H1 (cell line): ENCODE data around the gene CFAP53. TPM values are rescaled to one million over a fixed set of nuclear protein-coding genes. Genes with fewer than 3 reads are reported as not detected.

ENCODE experiments used
- EZH2 ChIP-seq: fragments of 200-600 bp; sonication (generic); IDR thresholded peaks from 2 replicates; pipeline ENCODE4 v1.7.1; 2012; ENCODE audit warnings: low read depth, mild to moderate bottlenecking, moderate library complexity, low read length, inconsistent platforms; ENCODE audit not compliant: severe bottlenecking
- FOSL1 ChIP-seq: IDR thresholded peaks from 2 replicates; pipeline ENCODE4 v1.6.1; 2011; ENCODE audit warnings: mild to moderate bottlenecking, low read depth, low read length, moderate library complexity; ENCODE audit not compliant: insufficient read depth
- GABPA ChIP-seq: IDR thresholded peaks from 2 replicates; pipeline ENCODE4 v1.6.1; 2011; ENCODE audit warnings: mild to moderate bottlenecking, low read length, moderate library complexity, borderline replicate concordance; ENCODE audit not compliant: insufficient read depth
- JUND ChIP-seq: IDR thresholded peaks from 2 replicates; pipeline ENCODE4 v1.6.1; 2011; ENCODE audit warnings: mild to moderate bottlenecking, improper control_type of control experiment, low read length
- KDM4A ChIP-seq: IDR thresholded peaks from one replicate; pipeline ENCODE4 v1.7.1; 2012; ENCODE audit warnings: low read depth, mild to moderate bottlenecking, moderate library complexity, low read length, inconsistent platforms; ENCODE audit not compliant: severe bottlenecking
- MAFK ChIP-seq: IDR thresholded peaks from 2 replicates; pipeline ENCODE4 v1.6.1; 2012; ENCODE audit warnings: low read depth, mild to moderate bottlenecking, improper control_type of control experiment, low read length
- NRF1 ChIP-seq: IDR thresholded peaks from 2 replicates; pipeline ENCODE4 v1.6.1; 2011; ENCODE audit warnings: mild to moderate bottlenecking, low read depth, low read length, improper control_type of control experiment
- PHF8 ChIP-seq: fragments of 200-600 bp; sonication (generic); conservative IDR thresholded peaks from 2 replicates; pipeline ENCODE4 v1.7.1; 2012; ENCODE audit warnings: low read depth, mild to moderate bottlenecking, inconsistent platforms, low read length, moderate library complexity
- POLR2AphosphoS5 ChIP-seq: IDR thresholded peaks from 2 replicates; pipeline ENCODE4 v1.6.1; 2011; ENCODE audit warnings: low read depth, low read length
- SIRT6 ChIP-seq: IDR thresholded peaks from one replicate; pipeline ENCODE4 v1.7.1; 2012; ENCODE audit warnings: low read length, inconsistent platforms
- SP2 ChIP-seq: IDR thresholded peaks from 2 replicates; pipeline ENCODE4 v1.6.1; 2012; ENCODE audit warnings: mild to moderate bottlenecking, low read length, inconsistent platforms
- SP4 ChIP-seq: IDR thresholded peaks from 2 replicates; pipeline ENCODE4 v1.6.1; 2012; ENCODE audit warnings: low read length, inconsistent platforms
- SRF ChIP-seq: IDR thresholded peaks from 2 replicates; pipeline ENCODE4 v1.6.1; 2011; ENCODE audit warnings: mild to moderate bottlenecking, low read depth, low read length, moderate library complexity
- SUZ12 ChIP-seq: fragments of 200-600 bp; sonication (generic); IDR thresholded peaks from 2 replicates; pipeline ENCODE4 v1.6.1; 2012; ENCODE audit warnings: mild to moderate bottlenecking, inconsistent platforms, low read length, moderate library complexity, mixed read lengths
- TAF1 ChIP-seq: IDR thresholded peaks from 2 replicates; pipeline ENCODE4 v1.6.1; 2011; ENCODE audit warnings: mild to moderate bottlenecking, low read depth, low read length
- TCF12 ChIP-seq: IDR thresholded peaks from 2 replicates; pipeline ENCODE4 v1.6.1; 2011; ENCODE audit warnings: low read depth, mild to moderate bottlenecking, low read length
- TEAD4 ChIP-seq: IDR thresholded peaks from 2 replicates; pipeline ENCODE4 v1.6.1; 2012; ENCODE audit warnings: low read depth, low read length, inconsistent platforms, mixed read lengths
- polyA plus RNA-seq, 7 experiments: library from polyadenylated mRNA; depleted of rRNA in 3 of 7; stranded (reverse) in 5 of 7; unstranded in 2 of 7; fragments of >200 nt in 5 of 7; fragments of 200-250 nt in 2 of 7; gene quantifications; 1 replicate in 5 of 7; 2 replicates in 1 of 7; 4 replicates in 1 of 7; pipeline versions ENCODE4 v1.2.1 to v1.2.3, GENCODE V29; 2011 to 2013; ENCODE audit warnings: missing spikeins in 2 of 7, mixed read lengths in 2 of 7
- total RNA-seq: library from RNA; stranded (reverse); fragmentation: NEBNext Ultra II Directional; extraction: Animal tissue kit (Norgen Biotek cat#: 25700); gene quantifications from 2 replicates; pipeline ENCODE4 v1.2.1, GENCODE V29; 2021
- TF ChIP-seq, protein P1 (sequence below): IDR thresholded peaks from 2 replicates; pipeline ENCODE4 v1.6.1; 2012; ENCODE audit warnings: inconsistent platforms

The CFAP53 gene
- total and polyA plus RNA-seq, 2 of the 8 experiments (the other 6 are each of a cell fraction or from before 2014, with no cell fraction given), result 0.08 to 0.30 TPM

DNA sequence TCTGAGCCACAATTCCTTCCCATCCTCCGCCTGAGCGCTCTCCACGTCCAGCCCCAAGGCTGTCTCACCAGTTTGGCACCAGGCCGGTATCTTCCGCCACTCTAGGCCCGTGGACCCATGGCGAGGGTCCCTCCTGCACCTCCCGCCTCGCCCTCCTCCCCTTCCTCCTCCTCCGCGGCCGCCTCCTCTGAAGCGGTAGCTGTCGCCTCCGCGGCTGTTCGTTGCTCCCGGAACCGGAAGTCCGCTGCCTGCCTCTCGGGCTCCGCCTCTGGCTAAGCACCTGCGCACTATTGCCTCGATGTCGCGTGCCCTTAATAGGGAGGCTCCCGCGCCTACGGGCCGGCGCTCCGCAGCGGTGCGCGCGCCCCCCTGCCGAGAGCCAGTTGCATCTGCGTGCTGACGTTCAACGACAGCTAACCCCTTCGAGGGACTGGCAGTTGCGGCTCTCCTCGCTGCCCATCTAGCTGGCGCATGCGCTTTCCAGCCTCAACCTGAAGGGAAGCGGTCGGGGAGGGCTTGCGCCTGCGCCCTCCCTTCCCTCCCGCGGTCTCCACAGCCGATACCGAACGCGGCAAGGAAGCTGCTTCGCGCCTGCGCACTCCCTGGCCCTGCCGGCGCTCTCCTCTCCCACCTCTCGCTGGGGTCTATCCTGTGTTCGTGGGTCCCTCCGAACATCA, 15.1 kb upstream of the CFAP53 start, which contains the start of gene MBD1 (continued):
- TF ChIP-seq SP4, result peak; percentile 65; the same call in 1 of the 2 replicates
- TF ChIP-seq SP2, result no peak
- peak; percentile 24; the same call in 1 of the 2 replicates for TF ChIP-seq TEAD4
- TF ChIP-seq POLR2AphosphoS5, result peak; percentile 74
- TF ChIP-seq MAFK, result no peak
- TF ChIP-seq SUZ12, result no peak
- peak; percentile 64; the same call in 1 of the 2 replicates for TF ChIP-seq TAF1
- peak; percentile 92 for TF ChIP-seq KDM4A
- TF ChIP-seq TCF12, result 0 out of 2 replicates have a peak, but pooled peaks have one; percentile 14
- peak; percentile 93 for TF ChIP-seq NRF1
- TF ChIP-seq JUND, result no peak
- TF ChIP-seq PHF8, result peak; percentile 89
- TF ChIP-seq FOSL1, result no peak
- TF ChIP-seq GABPA, result peak; percentile 90
- TF ChIP-seq EZH2, result no peak
- no peak for TF ChIP-seq SIRT6
- TF ChIP-seq SRF, result peak; percentile 68; the same call in 1 of the 2 replicates
- TF ChIP-seq, protein P1, sequence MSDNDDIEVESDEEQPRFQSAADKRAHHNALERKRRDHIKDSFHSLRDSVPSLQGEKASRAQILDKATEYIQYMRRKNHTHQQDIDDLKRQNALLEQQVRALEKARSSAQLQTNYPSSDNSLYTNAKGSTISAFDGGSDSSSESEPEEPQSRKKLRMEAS, result peak; percentile 93
- TF ChIP-seq, all 59 proteins: peak for 17
